BE2C (cell line): ENCODE measurements around the gene DNAJC16.

ENCODE experiments used
- DNase-seq: peaks from one replicate; pipeline ENCODE4 v3.0.0-alpha.2; 2020
- H3K27me3 ChIP-seq: fragments of 250-450 bp; sonication (Bioruptor Pico); 2 replicates; pipeline ENCODE4 v1.5.1; 2020; ENCODE audit warnings: mild to moderate bottlenecking
- H3K36me3 ChIP-seq: fragments of 250-450 bp; sonication (Bioruptor Pico); 2 replicates; pipeline ENCODE4 v1.5.1; 2020; ENCODE audit warnings: mild to moderate bottlenecking
- H3K4me1 ChIP-seq: fragments of 250-450 bp; sonication (Bioruptor Pico); 2 replicates; pipeline ENCODE4 v1.5.1; 2020
- H3K4me3 ChIP-seq: 2 replicates; pipeline ENCODE4 v1.5.1; 2011; ENCODE audit warnings: low read depth, low read length
- H3K9me3 ChIP-seq: fragments of 250-450 bp; sonication (Bioruptor Pico); 2 replicates; pipeline ENCODE4 v1.5.1; 2020
- TF ChIP-seq, protein P1 (sequence below): IDR thresholded peaks from 2 replicates; pipeline ENCODE4 v1.5.1; 2012; ENCODE audit warnings: mild to moderate bottlenecking, low read depth, low read length

The DNAJC16 gene

DNA sequence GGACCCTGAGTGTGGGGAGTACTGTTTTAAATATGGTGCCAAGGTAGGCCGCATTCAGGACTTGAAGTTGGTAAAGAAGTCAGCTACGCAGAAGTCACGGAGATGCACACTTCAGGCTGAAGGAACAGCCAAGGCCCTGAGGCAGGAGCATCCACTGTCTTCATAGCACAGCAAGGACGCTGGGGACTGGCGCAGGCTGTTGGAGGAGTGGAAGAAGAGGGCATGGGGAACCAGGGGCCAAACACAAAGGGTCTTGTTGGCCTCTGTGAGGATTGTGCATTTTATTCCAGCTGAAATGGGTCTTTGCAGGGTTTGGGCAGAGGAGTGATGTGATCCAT is 16.6 kb downstream of the DNAJC16 start:
- no peak for DNase-seq
- no peaks in the 10 kb centered on the region for H3K27me3 ChIP-seq
- no peaks in the 10 kb centered on the region for H3K9me3 ChIP-seq
- no peaks in the 10 kb centered on the region for H3K4me1 ChIP-seq
- H3K36me3 ChIP-seq = no peaks in the 10 kb centered on the region
- TF ChIP-seq, protein P1, sequence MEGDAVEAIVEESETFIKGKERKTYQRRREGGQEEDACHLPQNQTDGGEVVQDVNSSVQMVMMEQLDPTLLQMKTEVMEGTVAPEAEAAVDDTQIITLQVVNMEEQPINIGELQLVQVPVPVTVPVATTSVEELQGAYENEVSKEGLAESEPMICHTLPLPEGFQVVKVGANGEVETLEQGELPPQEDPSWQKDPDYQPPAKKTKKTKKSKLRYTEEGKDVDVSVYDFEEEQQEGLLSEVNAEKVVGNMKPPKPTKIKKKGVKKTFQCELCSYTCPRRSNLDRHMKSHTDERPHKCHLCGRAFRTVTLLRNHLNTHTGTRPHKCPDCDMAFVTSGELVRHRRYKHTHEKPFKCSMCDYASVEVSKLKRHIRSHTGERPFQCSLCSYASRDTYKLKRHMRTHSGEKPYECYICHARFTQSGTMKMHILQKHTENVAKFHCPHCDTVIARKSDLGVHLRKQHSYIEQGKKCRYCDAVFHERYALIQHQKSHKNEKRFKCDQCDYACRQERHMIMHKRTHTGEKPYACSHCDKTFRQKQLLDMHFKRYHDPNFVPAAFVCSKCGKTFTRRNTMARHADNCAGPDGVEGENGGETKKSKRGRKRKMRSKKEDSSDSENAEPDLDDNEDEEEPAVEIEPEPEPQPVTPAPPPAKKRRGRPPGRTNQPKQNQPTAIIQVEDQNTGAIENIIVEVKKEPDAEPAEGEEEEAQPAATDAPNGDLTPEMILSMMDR = no peak
- H3K4me3 ChIP-seq = no peak overlapping the region

DNA sequence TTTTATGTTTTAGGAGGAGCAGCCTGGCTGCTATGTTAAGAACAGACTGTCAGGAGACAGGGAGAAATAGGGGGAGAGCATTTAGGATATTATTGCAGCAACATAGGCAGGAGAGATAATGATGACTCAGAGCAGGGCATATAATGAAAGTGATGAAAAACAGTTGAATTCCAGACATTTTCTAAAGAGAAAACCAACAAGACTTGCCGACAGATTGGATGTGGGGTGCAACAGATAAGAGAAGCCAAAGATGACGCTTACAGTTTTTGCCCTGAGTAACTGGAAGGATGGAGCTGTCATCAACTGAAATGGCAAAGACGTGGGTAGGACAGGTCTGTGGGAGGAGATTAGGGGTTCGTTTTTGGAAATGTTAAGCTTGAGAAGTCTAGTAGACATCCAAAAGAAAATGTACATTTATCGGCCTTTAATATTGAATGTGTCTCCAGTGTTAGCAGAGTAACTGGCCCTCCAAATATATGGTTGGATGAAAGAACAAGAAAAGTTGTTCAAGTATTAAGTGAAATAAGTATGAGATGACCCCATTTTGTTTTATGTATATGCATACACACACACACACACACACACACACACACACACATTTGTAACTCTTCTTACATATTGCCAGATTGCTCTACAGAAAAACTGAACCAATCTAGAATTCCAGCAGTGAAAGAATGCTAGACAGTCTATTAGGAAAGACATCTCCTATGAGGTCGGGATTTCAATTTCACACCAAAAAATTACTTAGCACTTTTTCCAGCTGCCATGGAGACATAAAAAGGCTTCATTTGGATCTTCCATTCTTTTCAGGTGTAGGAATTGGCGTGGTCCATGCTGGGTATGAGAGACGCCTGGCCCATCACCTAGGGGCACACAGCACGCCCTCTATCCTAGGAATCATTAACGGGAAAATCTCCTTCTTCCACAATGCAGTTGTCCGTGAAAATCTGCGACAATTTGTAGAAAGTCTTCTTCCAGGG is 17.2 kb downstream of the DNAJC16 start:
- TF ChIP-seq, protein P1 = no peak
- Histone ChIP-seq H3K4me3 (no peak overlapping the region), H3K36me3 (no peaks in the 10 kb centered on the region)

DNA sequence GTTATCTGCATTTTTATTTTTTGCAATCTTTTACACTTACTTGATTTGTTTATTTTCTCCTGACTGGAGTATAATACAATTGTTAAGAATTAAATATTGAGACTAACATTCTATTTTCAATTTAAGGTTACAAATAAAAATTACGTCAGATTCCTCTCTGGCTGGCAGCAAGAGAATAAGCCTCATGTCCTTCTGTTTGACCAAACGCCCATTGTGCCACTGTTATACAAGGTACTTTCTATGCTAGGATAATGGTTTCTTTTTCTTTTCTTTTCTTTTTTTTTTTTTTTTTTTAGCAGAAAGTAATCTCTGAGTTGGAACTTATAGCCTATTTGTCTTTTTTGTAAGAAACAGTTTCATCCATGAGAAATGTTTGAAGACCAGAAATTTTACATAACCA is 20.0 kb downstream of the DNAJC16 start:
- Histone ChIP-seq H3K4me1 (no peaks in the 10 kb centered on the region), H3K27me3 (no peaks in the 10 kb centered on the region), H3K9me3 (no peaks in the 10 kb centered on the region), H3K4me3 (no peak overlapping the region), H3K36me3 (no peaks in the 10 kb centered on the region)
- no peak for DNase-seq
- TF ChIP-seq, protein P1 = no peak

More for the DNA sequence above, 17.2 kb downstream of the DNAJC16 start:
- no peaks in the 10 kb centered on the region for H3K4me1 ChIP-seq
- no peaks in the 10 kb centered on the region for H3K27me3 ChIP-seq
- no peak for DNase-seq
- H3K9me3 ChIP-seq = no peaks in the 10 kb centered on the region

DNA sequence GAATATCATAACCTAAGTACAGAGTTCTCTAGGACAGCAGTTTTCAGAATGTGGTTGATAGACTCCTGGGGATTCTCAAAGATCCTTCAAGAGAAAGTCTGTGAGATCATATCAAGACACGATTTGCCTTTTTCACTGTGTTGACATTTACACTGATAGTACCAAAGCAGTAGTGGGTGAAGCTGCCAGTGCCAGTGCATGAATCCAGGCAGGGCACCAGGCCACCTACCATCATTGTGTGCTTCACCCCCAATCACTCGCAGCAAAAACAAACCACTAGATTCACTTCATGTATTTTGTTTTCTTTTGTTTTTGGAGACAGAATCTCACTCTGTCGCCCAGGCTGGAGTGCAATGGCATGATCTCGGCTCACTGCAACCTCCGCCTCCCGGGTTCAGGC is 23.9 kb downstream of the DNAJC16 start:
- no peaks in the 10 kb centered on the region for H3K4me1 ChIP-seq
- no peak overlapping the region for H3K4me3 ChIP-seq
- TF ChIP-seq, protein P1 = no peak
- H3K27me3 ChIP-seq = no peaks in the 10 kb centered on the region
- no peak for DNase-seq
- no peaks in the 10 kb centered on the region for H3K9me3 ChIP-seq
- H3K36me3 ChIP-seq = no peaks in the 10 kb centered on the region

DNA sequence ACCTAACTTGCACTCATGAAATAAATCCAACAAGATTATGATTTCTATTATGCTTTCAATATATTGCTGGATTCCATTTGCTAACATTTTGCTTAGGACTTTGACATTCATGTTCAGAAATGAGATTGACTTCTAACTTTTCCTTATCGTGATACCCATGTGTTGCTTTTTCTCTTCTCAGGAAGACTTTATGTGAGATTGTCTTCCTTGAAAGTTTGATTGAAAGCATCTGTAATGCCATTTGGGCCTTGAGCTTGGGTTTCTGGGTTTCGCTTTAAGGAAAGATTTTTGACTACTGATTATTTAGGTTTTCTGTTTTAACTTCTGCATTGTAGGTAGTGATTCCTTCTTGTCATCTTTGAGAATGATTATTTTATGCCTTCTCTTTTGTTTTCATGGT is 30.4 kb downstream of the DNAJC16 start:
- no peak for DNase-seq
- TF ChIP-seq, protein P1 = no peak
- Histone ChIP-seq H3K4me1 (no peaks in the 10 kb centered on the region), H3K36me3 (no peaks in the 10 kb centered on the region), H3K9me3 (no peaks in the 10 kb centered on the region), H3K4me3 (no peak overlapping the region), H3K27me3 (no peaks in the 10 kb centered on the region)

DNA sequence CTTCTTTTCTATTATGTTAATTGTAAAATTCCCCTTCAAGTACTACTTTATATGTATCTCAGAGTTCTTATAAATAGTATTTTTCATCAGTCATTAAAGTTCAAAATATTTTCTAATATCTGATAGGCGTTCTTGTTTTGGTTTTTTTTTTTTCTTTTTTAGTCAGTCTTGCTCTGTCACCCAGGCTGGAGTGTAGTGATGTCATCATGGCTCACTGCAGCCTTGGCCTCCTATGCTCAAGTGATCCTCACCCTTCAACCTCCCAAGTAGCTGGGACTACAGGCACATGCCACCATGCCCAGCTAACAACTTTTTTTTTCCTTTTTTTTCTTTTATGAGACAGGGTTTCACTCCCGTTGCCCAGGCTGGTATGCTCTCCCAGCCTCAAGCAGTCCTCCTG is 30.9 kb downstream of the DNAJC16 start:
- Histone ChIP-seq H3K27me3 (no peaks in the 10 kb centered on the region), H3K4me3 (no peak overlapping the region), H3K36me3 (no peaks in the 10 kb centered on the region), H3K4me1 (no peaks in the 10 kb centered on the region), H3K9me3 (no peaks in the 10 kb centered on the region)
- TF ChIP-seq, protein P1 = no peak
- no peak for DNase-seq
